GM23338 (cell line): ENCODE results near the gene CTDP1. TPM values are rescaled to one million over a fixed set of nuclear protein-coding genes. Genes with fewer than 3 reads are reported as not detected.

ENCODE experiments used
- ATAC-seq: fragments of 200-7000 bp; cut with Tn5 transposase; 3 replicates; pipeline ENCODE4 v1.9.1; 2020
- DNase-seq: peaks from one replicate; pipeline ENCODE4 v3.0.0-alpha.2; 2015; ENCODE audit warnings: low spot score
- H2AFZ ChIP-seq: fragments of 200-600 bp; sonication (generic); 2 replicates; pipeline ENCODE4 v1.8.0; 2016; ENCODE audit warnings: antibody characterized with exemption, mild to moderate bottlenecking, moderate library complexity
- H3F3A ChIP-seq: fragments of 200-600 bp; sonication (generic); replicated peaks from 2 replicates; pipeline ENCODE4 v1.8.0; 2017; ENCODE audit warnings: antibody characterized with exemption, mixed run types, low read depth
- H3K27ac ChIP-seq: fragments of 200-600 bp; sonication (generic); 2 replicates; pipeline ENCODE4 v1.6.1; 2016; ENCODE audit warnings: low read depth
- H3K27me3 ChIP-seq: fragments of 200-600 bp; sonication (generic); 2 replicates; pipeline ENCODE4 v1.8.0; 2016; ENCODE audit warnings: mild to moderate bottlenecking, mixed run types, moderate library complexity; ENCODE audit not compliant: insufficient read depth
- H3K36me3 ChIP-seq: fragments of 200-600 bp; sonication (generic); 2 replicates; pipeline ENCODE4 v1.8.0; 2016; ENCODE audit warnings: mild to moderate bottlenecking; ENCODE audit not compliant: insufficient read depth
- H3K4me1 ChIP-seq: fragments of 200-600 bp; sonication (generic); 2 replicates; pipeline ENCODE4 v1.8.0; 2016; ENCODE audit warnings: mild to moderate bottlenecking, moderate library complexity; ENCODE audit not compliant: insufficient read depth
- H3K4me2 ChIP-seq: fragments of 200-600 bp; sonication (generic); 2 replicates; pipeline ENCODE4 v1.7.1; 2017; ENCODE audit warnings: mixed run types
- H3K4me3 ChIP-seq: fragments of 200-600 bp; sonication (generic); 2 replicates; pipeline ENCODE4 v1.6.1; 2016; ENCODE audit warnings: mixed run types
- H3K79me2 ChIP-seq: fragments of 200-600 bp; sonication (generic); replicated peaks from 2 replicates; pipeline ENCODE4 v1.8.0; 2017; ENCODE audit warnings: mild to moderate bottlenecking; ENCODE audit not compliant: insufficient read depth
- H3K9me2 ChIP-seq: fragments of 200-600 bp; sonication (generic); 2 replicates; pipeline ENCODE4 v1.8.0; 2017; ENCODE audit not compliant: insufficient read depth
- H4K20me1 ChIP-seq: fragments of 200-600 bp; sonication (generic); replicated peaks from 2 replicates; pipeline ENCODE4 v1.8.0; 2017; ENCODE audit warnings: mild to moderate bottlenecking; ENCODE audit not compliant: insufficient read depth
- H3K27ac Mint-ChIP-seq: 2 replicates; pipeline ENCODE4 v1.8.0; 2020; ENCODE audit warnings: inconsistent platforms, mild to moderate bottlenecking, moderate library complexity, mixed read lengths
- H3K27me3 Mint-ChIP-seq: 3 replicates; pipeline ENCODE4 v1.8.0; 2022; ENCODE audit warnings: low read depth, mild to moderate bottlenecking, moderate library complexity, mixed read lengths, inconsistent platforms; ENCODE audit not compliant: insufficient read depth, poor library complexity
- H3K36me3 Mint-ChIP-seq: 3 replicates; pipeline ENCODE4 v1.8.0; 2021; ENCODE audit warnings: low read depth, mild to moderate bottlenecking, inconsistent platforms, moderate library complexity, mixed read lengths
- H3K4me1 Mint-ChIP-seq: 3 replicates; pipeline ENCODE4 v1.8.0; 2020; ENCODE audit warnings: mild to moderate bottlenecking, inconsistent platforms, mixed read lengths
- H3K4me3 Mint-ChIP-seq: 3 replicates; pipeline ENCODE4 v1.8.0; 2021; ENCODE audit warnings: moderate library complexity, mild to moderate bottlenecking, inconsistent platforms, mixed read lengths
- H3K9me3 Mint-ChIP-seq: 3 replicates; pipeline ENCODE4 v1.8.0; 2020; ENCODE audit warnings: moderate library complexity, mild to moderate bottlenecking, inconsistent platforms, mixed read lengths
- CREB1 ChIP-seq: fragments of 250-450 bp; sonication (Bioruptor Pico); IDR thresholded peaks from 2 replicates; pipeline ENCODE4 v1.5.0; 2020; ENCODE audit warnings: low read depth, mild to moderate bottlenecking, moderate library complexity
- EZH2phosphoT487 ChIP-seq: fragments of 200-600 bp; sonication (generic); IDR thresholded peaks from one replicate; pipeline ENCODE4 v1.8.1; 2018; ENCODE audit warnings: antibody characterized with exemption; ENCODE audit not compliant: unreplicated experiment
- JUNB ChIP-seq: IDR thresholded peaks from one replicate; pipeline ENCODE4 v1.6.1; 2016; ENCODE audit warnings: antibody characterized with exemption; ENCODE audit not compliant: unreplicated experiment
- NANOG ChIP-seq: IDR thresholded peaks from 2 replicates; pipeline ENCODE4 v1.6.1; 2016; ENCODE audit warnings: antibody characterized with exemption, borderline replicate concordance
- POLR2AphosphoS5 ChIP-seq: IDR thresholded peaks from 2 replicates; pipeline ENCODE4 v1.6.1; 2016; ENCODE audit warnings: antibody characterized with exemption, low read depth
- STAT1 ChIP-seq: IDR thresholded peaks from one replicate; pipeline ENCODE4 v1.6.1; 2016; ENCODE audit warnings: antibody characterized with exemption; ENCODE audit not compliant: unreplicated experiment
- ZNF114 ChIP-seq: fragments of 250-450 bp; sonication (Bioruptor Pico); IDR thresholded peaks from 2 replicates; pipeline ENCODE4 v1.5.0; 2020; ENCODE audit warnings: mild to moderate bottlenecking, moderate library complexity
- polyA plus RNA-seq: library from polyadenylated mRNA; unstranded; fragments of >200 nt; fragmentation: Nextera tagmentation; extraction: Ambion mirVana; gene quantifications from 2 replicates; pipeline ENCODE4 v1.2.1, GENCODE V29; 2016
- total RNA-seq: library from RNA; depleted of rRNA; stranded (reverse); fragments of >200 nt; shearing (Covaris generic); gene quantifications from 2 replicates; pipeline ENCODE4 v1.2.3, GENCODE V29; 2014
- TF ChIP-seq, protein P1 (sequence below), 2 experiments: fragments of 200-600 bp in 1 of 2; sonication (generic) in 1 of 2; conservative IDR thresholded peaks; 2 replicates each; pipeline versions ENCODE4 v1.5.1 to v1.6.1; 2016 to 2017; ENCODE audit warnings: antibody characterized with exemption in 2 of 2, low read depth in 2 of 2, mild to moderate bottlenecking in 2 of 2, moderate library complexity in 1 of 2
- TF ChIP-seq, protein P2 (sequence below): IDR thresholded peaks from one replicate; pipeline ENCODE4 v1.6.1; 2018; ENCODE audit warnings: antibody characterized with exemption; ENCODE audit not compliant: unreplicated experiment
- TF ChIP-seq, protein P3 (sequence below): fragments of 250-450 bp; sonication (Bioruptor Pico); IDR thresholded peaks from 2 replicates; pipeline ENCODE4 v1.5.0; 2020; ENCODE audit warnings: mild to moderate bottlenecking, moderate library complexity

CTDP1 gene
- total and polyA plus RNA-seq, 2 experiments from 2014 or later: 9.4 to 51.6 TPM

DNA sequence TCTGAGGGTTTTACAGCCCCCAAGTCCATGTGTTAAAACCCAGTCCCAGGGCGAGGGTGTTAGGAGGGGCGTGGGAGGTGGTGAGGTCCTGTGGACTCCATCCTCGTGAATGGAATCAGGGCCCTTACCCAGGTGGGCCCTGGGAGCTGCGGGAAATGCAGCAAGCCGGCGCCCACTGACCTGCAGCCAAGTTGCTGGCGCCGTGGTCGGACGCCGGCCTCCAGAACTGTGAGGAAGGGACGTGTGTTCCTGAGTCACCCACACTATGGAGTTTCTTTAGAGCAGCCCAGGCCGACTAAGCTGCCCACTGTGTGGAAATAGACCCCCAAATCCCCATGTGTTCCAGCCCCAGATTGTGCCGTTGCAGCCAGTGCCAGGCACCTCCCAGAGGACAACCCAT, 26.4 kb downstream of the CTDP1 start:
- Histone ChIP-seq H3K27me3 (no peaks in the 10 kb centered on the region), H3K36me3 (peaks cover 5% of the 10 kb centered on the region; the same call in 1 of the 2 replicates)

More for the DNA sequence above, 26.4 kb downstream of the CTDP1 start:
- no peaks in the 10 kb centered on the region for H3K9me3 Mint-ChIP-seq
- ATAC-seq (no peak), DNase-seq (no peak)
- Histone ChIP-seq H3K9me2 (no peaks in the 10 kb centered on the region), H3K4me1 (no peaks in the 10 kb centered on the region), H3F3A (no peaks in the 10 kb centered on the region), H3K27ac (no peak overlapping the region), H3K79me2 (peaks cover 30% of the 10 kb centered on the region), H2AFZ (no peak overlapping the region), H3K4me3 (no peak overlapping the region), H4K20me1 (peaks cover 6% of the 10 kb centered on the region; the same call in 1 of the 2 replicates), H3K4me2 (no peak overlapping the region)
- no peak overlapping the region for H3K4me3 Mint-ChIP-seq
- TF ChIP-seq, protein P1, sequence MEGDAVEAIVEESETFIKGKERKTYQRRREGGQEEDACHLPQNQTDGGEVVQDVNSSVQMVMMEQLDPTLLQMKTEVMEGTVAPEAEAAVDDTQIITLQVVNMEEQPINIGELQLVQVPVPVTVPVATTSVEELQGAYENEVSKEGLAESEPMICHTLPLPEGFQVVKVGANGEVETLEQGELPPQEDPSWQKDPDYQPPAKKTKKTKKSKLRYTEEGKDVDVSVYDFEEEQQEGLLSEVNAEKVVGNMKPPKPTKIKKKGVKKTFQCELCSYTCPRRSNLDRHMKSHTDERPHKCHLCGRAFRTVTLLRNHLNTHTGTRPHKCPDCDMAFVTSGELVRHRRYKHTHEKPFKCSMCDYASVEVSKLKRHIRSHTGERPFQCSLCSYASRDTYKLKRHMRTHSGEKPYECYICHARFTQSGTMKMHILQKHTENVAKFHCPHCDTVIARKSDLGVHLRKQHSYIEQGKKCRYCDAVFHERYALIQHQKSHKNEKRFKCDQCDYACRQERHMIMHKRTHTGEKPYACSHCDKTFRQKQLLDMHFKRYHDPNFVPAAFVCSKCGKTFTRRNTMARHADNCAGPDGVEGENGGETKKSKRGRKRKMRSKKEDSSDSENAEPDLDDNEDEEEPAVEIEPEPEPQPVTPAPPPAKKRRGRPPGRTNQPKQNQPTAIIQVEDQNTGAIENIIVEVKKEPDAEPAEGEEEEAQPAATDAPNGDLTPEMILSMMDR (conservative IDR thresholded peaks at IDR 0.05; ENCODE audit: low read depth in 2 of 2): no peak
- TF ChIP-seq, protein P2, sequence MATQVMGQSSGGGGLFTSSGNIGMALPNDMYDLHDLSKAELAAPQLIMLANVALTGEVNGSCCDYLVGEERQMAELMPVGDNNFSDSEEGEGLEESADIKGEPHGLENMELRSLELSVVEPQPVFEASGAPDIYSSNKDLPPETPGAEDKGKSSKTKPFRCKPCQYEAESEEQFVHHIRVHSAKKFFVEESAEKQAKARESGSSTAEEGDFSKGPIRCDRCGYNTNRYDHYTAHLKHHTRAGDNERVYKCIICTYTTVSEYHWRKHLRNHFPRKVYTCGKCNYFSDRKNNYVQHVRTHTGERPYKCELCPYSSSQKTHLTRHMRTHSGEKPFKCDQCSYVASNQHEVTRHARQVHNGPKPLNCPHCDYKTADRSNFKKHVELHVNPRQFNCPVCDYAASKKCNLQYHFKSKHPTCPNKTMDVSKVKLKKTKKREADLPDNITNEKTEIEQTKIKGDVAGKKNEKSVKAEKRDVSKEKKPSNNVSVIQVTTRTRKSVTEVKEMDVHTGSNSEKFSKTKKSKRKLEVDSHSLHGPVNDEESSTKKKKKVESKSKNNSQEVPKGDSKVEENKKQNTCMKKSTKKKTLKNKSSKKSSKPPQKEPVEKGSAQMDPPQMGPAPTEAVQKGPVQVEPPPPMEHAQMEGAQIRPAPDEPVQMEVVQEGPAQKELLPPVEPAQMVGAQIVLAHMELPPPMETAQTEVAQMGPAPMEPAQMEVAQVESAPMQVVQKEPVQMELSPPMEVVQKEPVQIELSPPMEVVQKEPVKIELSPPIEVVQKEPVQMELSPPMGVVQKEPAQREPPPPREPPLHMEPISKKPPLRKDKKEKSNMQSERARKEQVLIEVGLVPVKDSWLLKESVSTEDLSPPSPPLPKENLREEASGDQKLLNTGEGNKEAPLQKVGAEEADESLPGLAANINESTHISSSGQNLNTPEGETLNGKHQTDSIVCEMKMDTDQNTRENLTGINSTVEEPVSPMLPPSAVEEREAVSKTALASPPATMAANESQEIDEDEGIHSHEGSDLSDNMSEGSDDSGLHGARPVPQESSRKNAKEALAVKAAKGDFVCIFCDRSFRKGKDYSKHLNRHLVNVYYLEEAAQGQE: no peak
- TF ChIP-seq NANOG (no peak), ZNF114 (CRISPR knock-in tag) (no peak), EZH2phosphoT487 (no peak), CREB1 (CRISPR knock-in tag) (no peak), POLR2AphosphoS5 (no peak), JUNB (no peak), STAT1 (no peak)
- TF ChIP-seq, protein P3, sequence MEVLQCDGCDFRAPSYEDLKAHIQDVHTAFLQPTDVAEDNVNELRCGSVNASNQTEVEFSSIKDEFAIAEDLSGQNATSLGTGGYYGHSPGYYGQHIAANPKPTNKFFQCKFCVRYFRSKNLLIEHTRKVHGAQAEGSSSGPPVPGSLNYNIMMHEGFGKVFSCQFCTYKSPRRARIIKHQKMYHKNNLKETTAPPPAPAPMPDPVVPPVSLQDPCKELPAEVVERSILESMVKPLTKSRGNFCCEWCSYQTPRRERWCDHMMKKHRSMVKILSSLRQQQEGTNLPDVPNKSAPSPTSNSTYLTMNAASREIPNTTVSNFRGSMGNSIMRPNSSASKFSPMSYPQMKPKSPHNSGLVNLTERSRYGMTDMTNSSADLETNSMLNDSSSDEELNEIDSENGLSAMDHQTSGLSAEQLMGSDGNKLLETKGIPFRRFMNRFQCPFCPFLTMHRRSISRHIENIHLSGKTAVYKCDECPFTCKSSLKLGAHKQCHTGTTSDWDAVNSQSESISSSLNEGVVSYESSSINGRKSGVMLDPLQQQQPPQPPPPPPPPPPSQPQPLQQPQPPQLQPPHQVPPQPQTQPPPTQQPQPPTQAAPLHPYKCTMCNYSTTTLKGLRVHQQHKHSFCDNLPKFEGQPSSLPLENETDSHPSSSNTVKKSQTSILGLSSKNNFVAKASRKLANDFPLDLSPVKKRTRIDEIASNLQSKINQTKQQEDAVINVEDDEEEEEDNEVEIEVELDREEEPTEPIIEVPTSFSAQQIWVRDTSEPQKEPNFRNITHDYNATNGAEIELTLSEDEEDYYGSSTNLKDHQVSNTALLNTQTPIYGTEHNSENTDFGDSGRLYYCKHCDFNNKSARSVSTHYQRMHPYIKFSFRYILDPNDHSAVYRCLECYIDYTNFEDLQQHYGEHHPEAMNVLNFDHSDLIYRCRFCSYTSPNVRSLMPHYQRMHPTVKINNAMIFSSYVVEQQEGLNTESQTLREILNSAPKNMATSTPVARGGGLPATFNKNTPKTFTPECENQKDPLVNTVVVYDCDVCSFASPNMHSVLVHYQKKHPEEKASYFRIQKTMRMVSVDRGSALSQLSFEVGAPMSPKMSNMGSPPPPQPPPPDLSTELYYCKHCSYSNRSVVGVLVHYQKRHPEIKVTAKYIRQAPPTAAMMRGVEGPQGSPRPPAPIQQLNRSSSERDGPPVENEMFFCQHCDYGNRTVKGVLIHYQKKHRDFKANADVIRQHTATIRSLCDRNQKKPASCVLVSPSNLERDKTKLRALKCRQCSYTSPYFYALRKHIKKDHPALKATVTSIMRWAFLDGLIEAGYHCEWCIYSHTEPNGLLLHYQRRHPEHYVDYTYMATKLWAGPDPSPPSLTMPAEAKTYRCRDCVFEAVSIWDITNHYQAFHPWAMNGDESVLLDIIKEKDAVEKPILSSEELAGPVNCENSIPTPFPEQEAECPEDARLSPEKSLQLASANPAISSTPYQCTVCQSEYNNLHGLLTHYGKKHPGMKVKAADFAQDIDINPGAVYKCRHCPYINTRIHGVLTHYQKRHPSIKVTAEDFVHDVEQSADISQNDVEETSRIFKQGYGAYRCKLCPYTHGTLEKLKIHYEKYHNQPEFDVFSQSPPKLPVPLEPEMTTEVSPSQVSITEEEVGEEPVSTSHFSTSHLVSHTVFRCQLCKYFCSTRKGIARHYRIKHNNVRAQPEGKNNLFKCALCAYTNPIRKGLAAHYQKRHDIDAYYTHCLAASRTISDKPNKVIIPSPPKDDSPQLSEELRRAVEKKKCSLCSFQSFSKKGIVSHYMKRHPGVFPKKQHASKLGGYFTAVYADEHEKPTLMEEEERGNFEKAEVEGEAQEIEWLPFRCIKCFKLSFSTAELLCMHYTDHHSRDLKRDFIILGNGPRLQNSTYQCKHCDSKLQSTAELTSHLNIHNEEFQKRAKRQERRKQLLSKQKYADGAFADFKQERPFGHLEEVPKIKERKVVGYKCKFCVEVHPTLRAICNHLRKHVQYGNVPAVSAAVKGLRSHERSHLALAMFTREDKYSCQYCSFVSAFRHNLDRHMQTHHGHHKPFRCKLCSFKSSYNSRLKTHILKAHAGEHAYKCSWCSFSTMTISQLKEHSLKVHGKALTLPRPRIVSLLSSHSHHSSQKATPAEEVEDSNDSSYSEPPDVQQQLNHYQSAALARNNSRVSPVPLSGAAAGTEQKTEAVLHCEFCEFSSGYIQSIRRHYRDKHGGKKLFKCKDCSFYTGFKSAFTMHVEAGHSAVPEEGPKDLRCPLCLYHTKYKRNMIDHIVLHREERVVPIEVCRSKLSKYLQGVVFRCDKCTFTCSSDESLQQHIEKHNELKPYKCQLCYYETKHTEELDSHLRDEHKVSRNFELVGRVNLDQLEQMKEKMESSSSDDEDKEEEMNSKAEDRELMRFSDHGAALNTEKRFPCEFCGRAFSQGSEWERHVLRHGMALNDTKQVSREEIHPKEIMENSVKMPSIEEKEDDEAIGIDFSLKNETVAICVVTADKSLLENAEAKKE: no peak
- H3K27me3 Mint-ChIP-seq: peaks cover 2% of the 10 kb centered on the region
- peaks cover 46% of the 10 kb centered on the region for H3K36me3 Mint-ChIP-seq
- no peaks in the 10 kb centered on the region for H3K4me1 Mint-ChIP-seq
- H3K27ac Mint-ChIP-seq: no peak overlapping the region
